ENCODE data around the gene TXLNA.
"Not testable (repeated sequence)": the region's sequence is repeated elsewhere in the genome, so short reads cannot be mapped to it uniquely, and the experiment has no call there.

Gene TXLNA

DNA sequence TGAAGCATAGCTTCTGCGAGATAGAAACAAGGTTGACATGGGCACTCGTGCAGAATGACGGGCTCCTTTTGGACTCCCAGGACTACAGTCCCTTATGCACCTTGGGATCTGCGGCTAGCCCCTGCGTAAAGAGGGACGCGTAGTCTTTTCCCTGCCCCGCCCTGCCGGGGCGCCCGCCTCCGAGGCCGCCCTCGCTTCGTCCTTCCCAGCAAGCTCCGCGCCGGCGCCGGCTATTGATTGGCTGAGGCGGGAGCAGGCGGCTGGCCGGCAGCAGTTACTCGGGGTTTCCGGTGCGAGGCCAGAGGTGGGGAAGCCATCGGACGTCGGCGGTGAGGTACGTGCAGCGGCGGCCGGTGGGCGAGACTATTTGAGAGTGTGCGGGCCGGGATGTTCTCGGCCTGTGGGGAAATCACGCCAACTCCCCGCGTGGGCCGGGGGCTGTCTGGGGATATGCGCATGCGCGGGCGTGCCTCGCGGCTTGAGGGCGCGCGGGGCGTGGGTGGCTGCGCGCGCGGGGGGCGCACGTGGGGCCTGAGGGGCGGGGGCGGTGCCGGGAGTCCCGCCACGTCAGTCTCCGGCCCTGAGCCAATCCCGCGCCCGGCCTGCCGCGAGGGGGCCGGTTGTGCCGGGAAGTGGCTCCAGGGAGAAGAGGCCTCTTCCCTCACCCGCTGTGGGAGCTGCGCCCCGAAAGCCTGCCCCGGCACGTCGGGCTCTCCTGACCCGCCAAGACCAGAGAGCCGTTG lies at the start of gene TXLNA:
Gene TXLNA, plus strand, starts transcription at position 233 of the 743 bp plus-strand sequence. CDS start 671 bp downstream, outside the sequence.
- peak; percentile 96 for DNase-seq (ENCODE audit: low spot score)

DNA sequence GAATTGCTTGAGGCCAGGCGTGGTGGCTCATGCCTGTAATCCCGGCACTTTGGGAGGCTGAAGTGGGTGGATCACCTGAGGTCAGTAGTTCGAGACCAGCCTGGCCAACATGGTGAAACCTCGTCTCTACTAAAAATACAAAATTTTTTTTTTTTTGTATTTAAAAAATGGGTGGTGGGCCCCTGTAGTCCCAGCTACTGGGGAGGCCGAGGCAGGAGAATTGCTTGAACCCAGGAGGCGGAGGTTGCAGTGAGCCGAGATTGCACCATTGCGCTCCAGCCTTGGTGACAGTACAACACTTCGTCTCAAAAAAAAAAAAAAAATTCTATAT lies 45.6 kb upstream of the TXLNA start:
- not testable (repeated sequence) for DNase-seq (ENCODE audit: low spot score)

DNA sequence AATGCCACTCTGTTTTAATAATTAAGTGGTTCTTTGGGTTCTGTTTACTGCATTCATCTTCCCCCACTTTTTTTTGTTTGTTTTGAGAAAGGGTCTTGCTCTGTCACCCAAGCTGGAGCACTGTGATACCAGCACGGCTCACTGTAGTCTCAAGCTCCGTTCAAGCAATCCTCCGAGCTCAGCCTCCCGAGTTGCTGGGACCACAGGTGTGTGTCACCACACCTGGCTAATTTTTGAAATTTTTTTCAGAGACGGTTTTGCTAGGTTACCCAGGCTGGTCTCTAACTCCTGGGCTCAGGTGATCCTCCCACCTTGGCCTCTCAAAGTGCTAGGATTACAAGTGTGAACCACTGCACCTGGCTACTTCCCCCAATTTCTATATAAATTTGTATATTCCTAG lies 42.4 kb upstream of the TXLNA start:
- DNase-seq (ENCODE audit: low spot score), result no peak

DNA sequence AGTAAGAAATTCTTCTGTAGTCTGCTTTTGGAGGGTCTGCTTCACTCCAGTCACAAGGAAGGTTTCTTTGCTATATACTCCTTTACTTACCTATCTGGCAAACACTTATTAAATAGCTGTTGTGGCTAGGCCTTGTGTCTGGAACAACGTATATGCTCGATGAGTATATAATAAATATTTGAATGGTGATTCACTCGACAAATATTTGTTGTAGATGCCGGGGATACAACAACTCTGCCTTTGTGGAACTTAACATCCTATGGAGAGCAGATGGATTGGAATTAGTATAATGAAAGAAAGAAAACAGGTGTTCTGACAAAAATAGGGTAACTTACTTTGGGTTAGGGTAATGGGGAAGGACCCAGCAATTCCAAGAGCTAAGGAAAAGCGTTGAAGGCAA lies 40.5 kb upstream of the TXLNA start:
- no peak for DNase-seq (ENCODE audit: low spot score)

DNA sequence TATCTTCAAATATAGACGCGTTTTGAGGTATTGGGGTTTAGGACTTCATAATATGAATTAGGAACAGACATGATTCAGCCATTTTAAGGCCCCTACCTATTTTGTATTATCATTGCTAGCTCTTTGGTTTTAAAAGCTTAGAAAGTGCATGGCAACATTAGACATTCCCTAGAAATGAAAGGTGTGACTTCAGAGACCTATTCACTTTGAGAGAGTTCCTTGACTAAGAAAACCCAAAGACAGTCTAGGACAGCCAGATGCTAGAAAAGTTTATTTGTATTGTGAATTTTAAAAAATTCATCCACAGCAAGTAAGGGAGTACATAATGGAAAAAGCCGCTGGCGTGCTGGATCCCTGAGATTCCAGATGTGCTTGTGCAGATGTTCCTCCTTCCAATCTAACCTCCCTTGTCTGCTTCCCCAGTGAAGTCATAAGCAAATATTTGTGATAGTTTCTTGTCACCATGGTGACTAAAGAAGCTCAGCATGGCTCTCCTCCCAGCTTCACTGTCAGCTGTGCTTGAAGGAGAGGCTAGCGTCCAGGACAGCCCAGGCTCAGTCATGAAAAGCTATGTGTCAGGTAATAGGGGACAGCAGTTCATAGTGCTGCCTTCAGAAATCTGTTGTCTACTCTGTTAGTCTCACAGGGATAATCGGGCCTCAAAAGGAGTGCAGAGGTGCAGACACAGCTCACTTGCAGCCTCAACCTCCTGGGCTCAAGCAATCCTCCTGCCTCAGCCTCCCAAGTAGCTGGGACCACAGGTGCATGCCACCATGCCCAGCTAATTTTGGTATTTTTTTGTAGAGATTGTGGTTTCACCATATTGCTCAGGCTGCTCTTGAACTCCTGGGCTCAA lies 36.8 kb upstream of the TXLNA start:
- peak; percentile 70 for DNase-seq (ENCODE audit: low spot score)

DNA sequence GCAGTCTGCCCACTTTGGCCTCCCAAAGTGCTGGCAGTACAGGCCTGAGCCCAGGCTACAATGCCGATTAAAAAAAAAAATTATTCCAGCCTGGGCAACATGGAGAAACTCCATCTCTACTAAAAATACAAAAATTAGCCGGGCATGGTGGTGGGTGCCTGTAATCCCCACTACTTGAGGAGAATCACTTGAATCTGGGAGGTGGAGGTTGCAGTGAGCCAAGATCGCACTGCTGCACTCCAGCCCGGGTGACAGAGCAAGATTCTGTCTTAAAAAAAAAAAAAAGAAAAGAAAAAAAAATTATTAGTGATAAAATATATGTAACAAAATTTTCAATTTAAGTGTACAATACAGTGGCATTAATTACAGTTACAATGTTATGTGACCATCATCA lies 36.2 kb upstream of the TXLNA start:
- not testable (repeated sequence) for DNase-seq (ENCODE audit: low spot score)

DNA sequence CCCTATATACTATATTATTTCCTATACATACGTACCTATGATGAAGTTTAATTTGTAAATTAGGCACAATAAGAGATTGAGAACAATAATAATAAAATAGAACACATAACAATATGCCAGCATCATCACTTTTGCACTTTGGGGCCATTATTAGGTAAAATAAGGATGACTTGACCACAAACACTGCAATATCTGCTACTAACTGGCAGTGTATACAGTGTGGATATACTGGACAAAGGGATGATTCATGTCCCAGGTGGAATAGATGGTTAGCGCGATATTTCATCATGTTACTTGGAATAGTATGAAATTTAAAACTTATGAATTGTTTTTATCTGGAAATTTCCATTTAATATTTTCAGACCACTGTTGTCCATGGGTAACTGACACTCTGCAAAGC lies 35.4 kb upstream of the TXLNA start:
- no peak for DNase-seq (ENCODE audit: low spot score)

DNA sequence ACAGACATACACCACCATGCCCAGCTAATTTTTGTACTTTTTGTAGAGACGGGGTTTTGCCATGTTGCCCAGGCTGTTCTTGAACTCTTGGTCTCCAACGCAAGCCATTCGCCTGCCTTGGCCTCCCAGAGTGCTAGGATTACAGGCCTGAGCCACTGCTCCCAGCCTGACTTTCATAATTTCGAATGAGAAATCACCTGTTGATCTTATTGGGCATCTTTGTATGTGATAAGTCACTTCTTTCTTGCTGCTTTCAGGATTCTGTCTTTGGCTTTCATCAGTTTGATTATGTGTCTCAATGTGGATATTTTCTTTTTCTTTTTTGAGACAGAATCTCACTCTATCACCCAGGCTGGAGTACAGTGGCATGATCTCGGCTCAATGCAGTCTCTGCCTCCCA lies 31.7 kb upstream of the TXLNA start:
- not testable (repeated sequence) for DNase-seq (ENCODE audit: low spot score)

DNA sequence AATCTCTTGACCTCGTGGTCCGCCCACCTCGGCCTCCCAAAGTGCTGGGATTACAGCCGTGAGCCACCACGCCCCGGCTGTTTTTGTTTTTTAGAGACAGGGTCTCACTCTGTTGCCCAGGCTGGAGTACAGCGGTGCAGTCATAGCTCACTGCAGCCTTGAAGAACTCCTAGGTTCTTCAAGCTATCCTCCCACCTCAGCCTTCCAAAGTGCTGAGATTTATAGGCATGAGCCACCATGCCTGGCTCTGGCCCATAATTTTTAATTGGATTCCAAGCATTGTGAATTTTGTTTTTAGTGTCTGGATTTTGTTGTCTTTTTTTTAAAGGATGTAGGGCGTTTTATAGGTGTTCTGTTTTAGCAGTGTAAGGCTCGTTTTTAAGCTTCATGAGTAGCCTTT lies 28.6 kb upstream of the TXLNA start:
- no peak for DNase-seq (ENCODE audit: low spot score)

DNA sequence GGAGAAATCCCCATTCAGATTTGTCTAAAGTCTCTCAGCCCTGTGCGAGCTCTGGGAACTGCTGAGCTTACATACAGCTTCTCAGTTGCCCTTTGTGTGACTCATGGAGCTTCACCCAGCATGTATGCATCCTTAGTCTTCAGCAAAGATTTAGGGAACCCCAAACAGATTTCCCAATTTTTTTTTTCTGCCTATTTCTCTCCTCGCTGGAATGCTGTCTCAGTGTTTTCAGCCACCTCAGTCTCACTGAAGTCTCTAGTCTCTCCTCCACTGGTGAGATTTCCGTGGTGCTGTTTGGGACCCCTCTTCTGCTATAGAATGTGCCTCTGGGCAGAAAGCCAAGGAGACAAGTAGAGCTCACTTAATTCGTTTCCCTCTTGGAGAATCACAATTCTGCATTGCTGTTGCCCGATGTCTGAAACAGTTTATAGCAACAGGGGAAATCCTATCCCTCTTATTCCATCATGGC lies 28.1 kb upstream of the TXLNA start:
- no peak for DNase-seq (ENCODE audit: low spot score)

DNA sequence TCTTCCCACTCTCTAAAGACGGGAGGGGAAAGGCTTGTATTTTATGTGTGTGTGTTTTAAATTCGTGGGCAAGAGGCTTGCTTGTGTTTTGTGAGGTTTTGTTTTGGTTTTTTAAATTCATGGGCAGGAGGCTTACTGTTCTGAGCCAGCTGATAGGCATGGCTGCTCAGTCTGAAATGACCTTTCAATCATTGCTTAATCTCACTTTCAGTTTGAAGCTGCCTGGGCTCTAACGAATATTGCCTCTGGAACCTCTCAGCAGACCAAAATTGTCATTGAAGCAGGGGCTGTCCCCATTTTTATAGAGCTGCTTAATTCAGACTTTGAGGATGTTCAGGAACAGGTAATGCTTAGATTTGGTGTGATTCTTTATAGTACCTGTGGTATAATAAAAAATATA lies 20.3 kb upstream of the TXLNA start:
- DNase-seq (ENCODE audit: low spot score), result no peak

DNA sequence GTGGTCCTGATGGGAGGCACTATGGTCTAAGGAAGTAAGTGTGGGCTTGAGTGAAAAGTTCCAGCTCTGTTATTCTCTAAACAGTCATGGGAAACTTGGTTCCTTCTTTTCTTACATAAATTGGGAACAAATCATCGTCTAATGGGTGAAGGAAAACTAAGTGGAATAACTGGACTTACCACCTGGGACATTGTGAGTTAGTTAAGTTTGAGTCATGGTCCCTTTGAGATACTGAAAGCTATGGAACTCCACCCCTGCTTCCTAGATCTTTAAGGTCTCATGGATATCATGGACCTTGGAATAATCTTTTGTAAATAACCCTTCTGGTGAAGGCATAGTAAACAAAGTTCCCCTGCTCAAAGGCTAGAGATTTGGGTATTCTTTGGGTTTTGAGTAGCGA lies 16.1 kb upstream of the TXLNA start:
- no peak for DNase-seq (ENCODE audit: low spot score)

DNA sequence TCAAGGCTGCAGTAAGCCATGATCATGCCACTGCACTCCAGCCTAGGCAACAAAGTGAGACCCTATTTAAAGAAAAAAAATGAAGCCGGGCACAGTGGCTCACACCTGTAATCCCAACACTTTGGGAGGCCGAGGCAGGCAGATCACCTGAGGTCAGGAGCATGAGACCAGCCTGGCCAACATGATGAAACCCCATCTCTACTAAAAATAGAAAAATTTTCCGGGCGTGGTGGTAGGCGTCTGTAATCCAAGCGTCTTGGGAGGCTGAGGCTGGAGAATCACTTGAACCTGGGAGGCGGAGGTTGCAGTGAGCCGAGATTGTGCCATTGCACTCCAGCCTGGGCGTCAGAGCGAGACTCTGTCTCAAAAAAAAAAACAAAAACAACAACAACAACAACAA lies 13.8 kb upstream of the TXLNA start:
- DNase-seq (ENCODE audit: low spot score), result not testable (repeated sequence)

DNA sequence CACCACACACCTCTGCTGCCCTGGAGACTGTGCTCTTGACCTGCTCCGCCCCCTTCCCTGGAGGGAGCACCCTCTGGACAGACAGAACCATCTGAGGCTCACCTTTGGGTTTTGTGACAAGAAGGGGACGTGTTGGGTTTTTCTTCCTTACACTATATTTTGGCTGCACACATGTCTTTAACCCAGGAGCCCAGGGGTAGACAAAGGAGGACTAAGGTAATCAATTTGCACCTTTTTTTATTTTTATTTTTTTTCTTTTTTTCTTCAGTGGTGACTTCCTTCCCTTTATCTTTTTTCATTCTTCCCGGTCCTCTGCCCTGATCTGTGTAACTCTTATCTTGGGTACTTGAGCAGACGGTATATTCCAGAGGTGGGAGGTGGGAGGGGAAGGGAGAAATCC lies 8.5 kb upstream of the TXLNA start:
- no peak for DNase-seq (ENCODE audit: low spot score)

DNA sequence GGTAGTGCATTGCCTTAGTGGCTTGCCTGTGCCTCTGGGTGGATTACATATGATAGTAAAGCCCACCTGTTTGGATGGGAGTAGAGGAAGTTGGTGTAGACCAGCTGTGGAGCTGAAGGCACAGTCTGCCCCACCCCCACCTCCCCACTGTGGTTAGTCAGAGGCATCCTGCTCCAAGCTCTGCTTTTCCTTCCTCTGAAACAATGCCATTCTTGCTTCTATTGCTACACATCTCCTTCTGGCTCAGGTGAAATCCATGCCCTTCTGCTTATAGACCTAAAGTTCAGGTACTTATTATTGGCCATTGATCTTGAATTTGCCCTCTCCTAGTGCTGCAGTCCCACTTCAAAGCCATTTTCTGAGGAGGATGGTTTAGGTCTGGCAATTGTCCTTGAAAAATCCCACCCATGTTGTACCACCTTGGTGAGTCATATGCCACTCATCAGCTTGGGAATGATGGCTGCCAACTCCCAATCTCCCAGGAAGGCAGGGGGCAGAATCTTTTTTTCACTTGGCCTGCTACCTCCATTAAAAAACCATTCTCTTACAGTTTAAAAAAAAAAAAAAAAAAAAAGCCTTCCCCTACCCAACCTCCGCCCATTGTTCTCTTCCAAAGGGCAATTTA lies 6.7 kb upstream of the TXLNA start:
- no peak for DNase-seq (ENCODE audit: low spot score)

DNA sequence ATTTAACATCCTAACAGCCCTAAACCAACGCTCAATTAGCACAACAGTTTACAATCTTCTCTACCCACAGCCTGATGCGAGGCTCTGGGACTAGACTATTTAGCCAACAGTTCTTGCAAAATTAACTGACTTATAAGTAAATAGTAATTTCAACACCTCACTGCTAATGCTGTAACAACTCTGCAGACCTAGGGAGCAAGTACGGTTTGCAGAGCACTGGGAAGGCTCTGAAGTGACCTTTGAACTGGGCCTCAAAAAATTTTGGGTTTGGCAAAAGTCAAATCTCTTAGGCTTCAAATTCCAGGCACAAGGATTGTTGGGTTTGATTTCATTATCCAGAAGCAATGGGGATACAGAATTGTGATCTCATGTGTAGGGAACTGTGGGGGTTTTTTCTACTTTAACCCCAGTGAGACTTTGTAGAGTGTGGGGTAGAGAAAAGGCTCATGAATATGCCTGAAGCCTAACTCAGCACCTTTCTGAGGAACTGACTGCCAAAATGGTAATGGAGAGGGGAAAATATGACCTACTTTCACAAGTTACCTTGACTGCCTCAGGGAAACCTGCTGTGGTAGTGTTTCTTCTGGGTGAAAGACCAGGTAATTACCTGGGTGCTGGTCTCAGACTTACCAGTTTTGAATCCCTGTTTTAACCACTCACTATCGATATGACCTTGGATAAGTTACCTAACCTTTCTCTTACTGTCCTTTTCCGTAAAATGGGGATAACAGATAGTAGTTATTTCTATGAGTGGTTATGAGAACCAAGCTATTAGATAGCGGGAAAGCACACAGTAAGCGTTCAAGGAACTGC lies 889 bp upstream of the TXLNA start:
- no peak for DNase-seq (ENCODE audit: low spot score)

DNA sequence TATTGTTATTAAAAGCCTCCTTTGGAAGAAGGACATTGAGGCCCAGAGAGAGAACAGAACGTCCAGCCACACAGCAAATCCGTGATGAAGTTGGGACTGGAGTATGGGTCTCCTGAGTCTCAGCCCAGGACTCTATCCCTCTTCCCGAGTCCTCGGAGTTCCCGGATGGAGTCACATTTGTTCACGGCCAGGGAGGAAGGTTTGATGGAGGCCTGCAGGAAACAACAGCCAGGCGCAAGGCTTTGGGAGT lies 357 bp upstream of the TXLNA start:
- no peak for DNase-seq (ENCODE audit: low spot score)

DNA sequence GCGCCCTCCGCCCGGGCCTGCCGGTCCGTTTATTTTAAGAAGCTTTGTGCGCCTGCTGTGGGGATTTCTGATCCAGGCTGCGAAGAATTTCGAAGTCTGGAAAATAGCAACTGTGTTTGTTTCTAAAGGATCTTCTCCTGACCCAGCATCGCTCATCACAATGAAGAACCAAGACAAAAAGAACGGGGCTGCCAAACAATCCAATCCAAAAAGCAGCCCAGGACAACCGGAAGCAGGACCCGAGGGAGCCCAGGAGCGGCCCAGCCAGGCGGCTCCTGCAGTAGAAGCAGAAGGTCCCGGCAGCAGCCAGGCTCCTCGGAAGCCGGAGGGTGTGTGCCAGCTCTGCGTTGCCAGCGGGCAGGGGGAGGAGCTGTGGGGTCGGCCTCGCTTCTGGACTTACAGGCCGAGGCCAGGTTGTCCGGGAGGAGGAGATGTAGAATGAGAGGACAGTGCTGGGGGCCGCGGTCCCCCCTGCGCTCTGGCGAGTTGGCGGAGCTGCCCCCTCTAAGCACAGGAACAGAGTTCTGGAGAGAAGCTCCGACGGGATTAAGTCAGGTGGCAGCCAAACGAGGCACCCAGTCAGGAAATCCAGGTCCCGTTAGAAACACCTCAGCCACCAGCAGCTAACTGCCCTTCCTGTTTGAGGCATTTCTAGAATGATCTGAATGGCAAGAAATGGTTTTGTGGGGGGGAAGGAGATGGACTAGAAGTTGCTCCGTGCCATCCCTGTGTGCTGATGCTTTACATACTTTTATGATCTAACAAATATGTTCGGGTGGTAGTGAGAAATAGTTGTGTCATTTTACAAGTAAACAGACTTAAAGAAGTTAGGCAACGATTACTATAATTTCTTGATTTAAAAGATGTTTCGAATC lies 948 bp downstream of the TXLNA start:
- peak; percentile 78 for DNase-seq (ENCODE audit: low spot score)

DNA sequence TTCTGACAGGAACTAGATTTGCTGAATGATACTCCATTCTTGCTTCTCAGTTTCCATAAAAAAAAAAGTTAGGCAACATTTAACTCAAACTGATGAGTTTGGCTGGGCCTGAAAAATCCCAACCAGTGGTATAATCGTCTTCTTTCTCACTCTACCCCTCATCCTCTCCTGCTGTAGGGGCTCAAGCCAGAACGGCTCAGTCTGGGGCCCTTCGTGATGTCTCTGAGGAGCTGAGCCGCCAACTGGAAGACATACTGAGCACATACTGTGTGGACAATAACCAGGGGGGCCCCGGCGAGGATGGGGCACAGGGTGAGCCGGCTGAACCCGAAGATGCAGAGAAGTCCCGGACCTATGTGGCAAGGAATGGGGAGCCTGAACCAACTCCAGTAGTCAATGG lies 1.6 kb downstream of the TXLNA start:
- no peak for DNase-seq (ENCODE audit: low spot score)

DNA sequence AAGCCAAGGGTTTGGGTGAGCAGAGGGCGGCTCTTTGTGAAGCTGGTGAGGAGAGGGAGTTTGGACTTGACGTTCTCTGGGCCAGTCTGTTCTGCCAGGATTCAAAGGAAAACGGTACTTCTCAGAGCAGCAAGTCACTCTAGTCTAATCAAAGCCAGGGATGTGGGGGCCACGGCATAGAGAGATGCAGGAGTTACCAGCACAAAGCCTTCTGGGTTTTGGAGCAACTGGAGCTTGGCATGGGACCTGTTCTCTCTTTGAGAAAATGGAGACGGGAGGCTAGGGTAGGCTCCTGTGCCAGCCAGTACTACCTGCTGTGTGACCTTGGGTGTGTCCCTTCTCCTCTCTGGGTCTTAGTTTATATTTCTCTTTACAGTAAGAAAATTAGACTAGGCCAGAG lies 2.1 kb downstream of the TXLNA start:
- DNase-seq (ENCODE audit: low spot score), result no peak

DNA sequence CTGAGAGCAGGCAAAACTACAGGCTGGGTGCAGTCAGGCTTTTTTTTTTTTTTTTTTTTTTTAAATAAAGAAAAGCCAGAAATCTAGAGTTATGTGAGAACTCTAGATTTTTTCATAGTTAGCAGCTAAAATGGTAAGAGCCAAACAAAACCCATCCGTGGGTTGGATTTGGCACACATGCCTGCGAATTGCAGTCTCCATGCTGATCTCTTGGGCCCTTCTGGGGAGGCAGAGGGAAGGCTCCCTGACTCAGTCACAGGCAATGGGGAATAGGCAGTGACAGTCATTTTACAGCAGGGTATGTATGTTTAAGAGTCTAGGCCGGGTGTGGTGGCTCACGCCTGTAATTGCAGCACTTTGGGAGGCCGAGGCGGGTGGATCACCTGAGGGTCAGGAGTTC lies 2.6 kb downstream of the TXLNA start:
- no peak for DNase-seq (ENCODE audit: low spot score)

All from left forelimb (tissue), 1 donor.